Astrocyte of the spinal cord (primary cell): ENCODE measurements around the gene ANAPC1.

Source experiments
- DNase-seq: peaks from one replicate; pipeline ENCODE4 v3.0.0; 2011; ENCODE audit warnings: low read depth, low spot score
- H3K4me3 ChIP-seq: 2 replicates; pipeline ENCODE4 v1.5.1; 2011; ENCODE audit warnings: low read depth, mild to moderate bottlenecking, low read length, moderate library complexity
- in situ Hi-C: cut with HindIII; loops from 2 replicates; pipeline ENCODE4 v1.10.0; 2017; ENCODE audit warnings: low sequenced_read_pairs
- TF ChIP-seq, protein P1 (sequence below): IDR thresholded peaks from 2 replicates; pipeline ENCODE4 v1.5.1; 2012; ENCODE audit warnings: low read depth, mild to moderate bottlenecking, low read length, inconsistent platforms

The ANAPC1 gene

DNA sequence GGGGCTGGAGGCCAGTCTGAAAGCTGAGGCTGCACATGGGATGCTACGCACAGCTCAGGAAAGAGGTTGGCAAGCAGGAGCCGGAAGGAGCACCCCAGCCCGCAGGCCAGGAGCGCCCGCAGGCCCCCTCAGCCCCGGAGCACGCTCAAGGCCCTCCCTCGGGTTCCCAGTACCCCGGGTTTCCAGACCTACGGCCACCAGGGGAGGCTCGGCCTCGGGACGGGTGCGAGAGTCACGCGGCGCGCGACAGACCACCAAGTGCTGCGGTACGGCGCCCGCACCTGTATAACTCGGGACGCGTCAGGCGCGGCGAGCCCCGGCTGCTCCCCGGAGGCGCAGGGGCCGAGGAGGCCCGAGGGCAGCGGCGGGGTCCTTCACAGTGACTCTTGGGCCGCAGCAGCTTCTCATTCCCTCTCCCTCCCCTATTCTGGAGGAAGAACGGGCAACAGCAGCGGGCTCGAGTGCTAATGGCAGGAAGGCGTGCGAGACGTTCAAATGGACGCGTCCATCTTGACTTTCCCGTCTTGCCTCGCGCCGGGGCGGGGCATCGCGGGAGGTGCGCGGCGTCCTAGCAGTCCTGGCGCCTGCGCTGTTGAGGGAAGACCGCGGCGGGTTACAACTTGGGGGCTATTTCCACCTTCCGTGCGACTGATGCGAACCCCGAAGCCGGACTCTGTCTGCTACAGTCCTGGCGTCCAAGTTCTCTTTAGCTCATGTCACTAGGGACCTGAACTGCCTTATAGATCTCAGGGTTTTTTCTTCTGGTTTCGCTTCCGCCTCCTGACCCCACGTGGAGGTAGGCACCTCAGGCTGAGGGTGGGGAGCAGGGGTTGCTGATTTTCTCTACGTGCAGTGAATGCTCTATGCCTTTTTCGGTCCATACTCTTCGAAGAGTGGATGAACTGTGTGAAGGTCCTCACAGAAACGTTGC is at the start of gene ANAPC1:
TSS of gene ANAPC1 (minus strand) at position 533 of the 931 bp plus-strand sequence. CDS start 3,368 bp downstream, outside the sequence.
- peak; percentile 83 for DNase-seq
- in situ Hi-C loops: no loop called here
- peak within 1 kb of the TSS; percentile 72 for H3K4me3 ChIP-seq
- TF ChIP-seq, protein P1, sequence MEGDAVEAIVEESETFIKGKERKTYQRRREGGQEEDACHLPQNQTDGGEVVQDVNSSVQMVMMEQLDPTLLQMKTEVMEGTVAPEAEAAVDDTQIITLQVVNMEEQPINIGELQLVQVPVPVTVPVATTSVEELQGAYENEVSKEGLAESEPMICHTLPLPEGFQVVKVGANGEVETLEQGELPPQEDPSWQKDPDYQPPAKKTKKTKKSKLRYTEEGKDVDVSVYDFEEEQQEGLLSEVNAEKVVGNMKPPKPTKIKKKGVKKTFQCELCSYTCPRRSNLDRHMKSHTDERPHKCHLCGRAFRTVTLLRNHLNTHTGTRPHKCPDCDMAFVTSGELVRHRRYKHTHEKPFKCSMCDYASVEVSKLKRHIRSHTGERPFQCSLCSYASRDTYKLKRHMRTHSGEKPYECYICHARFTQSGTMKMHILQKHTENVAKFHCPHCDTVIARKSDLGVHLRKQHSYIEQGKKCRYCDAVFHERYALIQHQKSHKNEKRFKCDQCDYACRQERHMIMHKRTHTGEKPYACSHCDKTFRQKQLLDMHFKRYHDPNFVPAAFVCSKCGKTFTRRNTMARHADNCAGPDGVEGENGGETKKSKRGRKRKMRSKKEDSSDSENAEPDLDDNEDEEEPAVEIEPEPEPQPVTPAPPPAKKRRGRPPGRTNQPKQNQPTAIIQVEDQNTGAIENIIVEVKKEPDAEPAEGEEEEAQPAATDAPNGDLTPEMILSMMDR: no peak

DNA sequence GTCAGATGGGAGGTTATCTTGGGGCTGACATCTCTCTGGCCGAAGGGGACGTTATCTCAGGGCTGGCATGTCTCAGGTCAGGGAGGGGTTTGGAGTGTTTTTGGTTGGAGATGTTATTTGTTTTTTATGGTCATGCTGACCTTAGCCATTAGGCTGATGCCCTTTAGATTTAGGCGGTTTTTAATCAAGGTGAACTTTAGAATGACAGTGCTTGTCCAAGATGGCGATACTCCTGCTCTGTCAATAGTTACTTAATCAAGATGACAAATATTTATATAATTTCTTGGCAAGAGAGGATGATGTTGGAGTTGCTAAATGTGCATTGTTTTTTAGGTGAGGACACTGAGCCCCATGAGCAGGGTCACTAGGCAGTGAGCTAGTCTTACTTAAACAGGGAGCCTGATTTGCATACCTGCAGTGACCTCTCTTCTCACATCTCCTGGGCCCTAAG is 48.9 kb upstream of the ANAPC1 start:
- no peak overlapping the region for H3K4me3 ChIP-seq
- TF ChIP-seq, protein P1: no peak
- DNase-seq: no peak
- in situ Hi-C loops: no loop called here

DNA sequence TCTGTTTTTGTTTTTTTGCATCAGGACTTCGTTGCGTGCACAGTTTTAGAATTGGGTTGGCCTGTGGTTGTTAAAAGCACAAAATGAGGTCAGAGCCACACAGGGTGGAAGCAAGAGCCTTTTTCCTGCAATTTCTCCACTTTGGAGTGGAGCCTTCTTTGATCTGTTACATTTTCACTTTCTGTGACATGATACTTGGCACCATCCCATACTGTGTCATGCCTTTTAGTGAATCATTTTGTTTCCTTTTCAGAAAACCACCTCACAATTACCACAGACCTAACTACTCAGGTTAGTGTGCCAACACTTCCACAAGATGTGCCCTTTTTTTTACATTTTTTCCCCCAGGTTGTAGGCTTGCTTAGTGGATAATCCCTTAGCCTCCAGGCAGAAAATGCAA is 46.9 kb upstream of the ANAPC1 start:
- in situ Hi-C loops: no loop called here
- no peak overlapping the region for H3K4me3 ChIP-seq
- TF ChIP-seq, protein P1: no peak
- peak; percentile 75 for DNase-seq

DNA sequence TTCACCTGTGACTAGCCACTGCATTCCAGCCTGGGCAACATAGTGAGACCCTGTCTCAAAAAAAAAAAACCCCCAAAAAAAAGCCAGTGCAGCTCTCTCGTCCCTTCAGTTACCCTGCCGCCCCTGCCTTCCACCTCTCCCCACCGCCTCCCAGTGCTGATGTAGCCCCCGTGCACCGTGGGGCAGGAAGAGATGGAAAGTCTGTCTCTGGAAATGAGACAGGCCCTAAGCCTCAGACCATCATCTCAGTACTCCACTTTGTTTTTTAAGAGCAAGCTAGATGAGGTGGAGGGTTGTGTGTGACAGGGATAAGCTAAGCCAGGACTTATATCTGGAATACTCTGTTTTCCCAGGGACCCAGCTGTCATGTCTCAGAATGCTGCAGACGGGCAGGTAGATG is 46.4 kb upstream of the ANAPC1 start:
- no peak overlapping the region for H3K4me3 ChIP-seq
- no peak for DNase-seq
- TF ChIP-seq, protein P1: no peak
- in situ Hi-C loops: no loop called here

DNA sequence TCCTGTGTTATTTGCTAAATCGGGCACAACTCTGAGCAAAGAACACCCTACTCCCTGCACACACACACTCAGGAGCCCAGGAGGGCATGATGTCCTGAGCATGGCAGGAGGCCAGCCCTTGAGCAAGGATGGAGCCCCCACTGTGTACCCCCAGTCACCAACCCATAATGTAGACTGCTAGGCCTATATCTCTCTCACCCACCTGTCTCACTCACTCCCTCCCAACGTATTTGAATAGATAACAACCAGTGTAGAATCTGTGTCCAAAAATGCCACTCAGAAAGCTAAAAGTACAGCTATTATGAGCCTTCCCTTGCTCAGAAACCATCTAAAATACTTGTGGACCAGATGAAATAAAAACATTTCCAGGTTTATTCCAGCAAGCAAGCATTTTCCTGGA is 43.7 kb upstream of the ANAPC1 start:
- in situ Hi-C loops: no loop called here
- DNase-seq: no peak
- H3K4me3 ChIP-seq: no peak overlapping the region
- TF ChIP-seq, protein P1: no peak

DNA sequence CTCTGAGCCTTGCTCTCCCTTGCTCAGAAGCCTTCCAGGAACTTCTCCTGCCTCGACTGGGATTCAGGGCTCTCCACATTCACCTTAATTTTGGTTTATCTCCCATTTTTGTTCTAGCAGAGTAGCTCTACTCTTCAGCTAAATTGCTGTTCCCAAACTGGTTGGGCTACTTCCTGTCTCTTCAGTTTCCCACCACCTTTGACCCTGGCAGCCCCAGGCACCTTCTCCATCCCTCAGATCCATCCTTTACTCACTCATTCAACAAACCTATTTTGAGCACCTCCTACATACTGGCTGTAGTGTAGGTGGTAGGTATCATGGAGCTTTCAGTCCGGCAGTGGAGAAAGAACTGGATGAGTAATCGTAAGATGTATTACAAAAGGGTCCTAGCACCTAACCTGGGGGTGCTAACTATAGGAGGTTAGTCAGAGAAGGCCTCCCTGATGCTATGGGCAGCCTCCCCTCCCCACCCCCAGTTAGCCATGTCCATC is 40.7 kb upstream of the ANAPC1 start:
- in situ Hi-C loops: no loop called here
- TF ChIP-seq, protein P1: no peak

More for the DNA sequence above, 40.7 kb upstream of the ANAPC1 start:
- H3K4me3 ChIP-seq: no peak overlapping the region
- DNase-seq: no peak
